ENCODE measurements around the gene PNMA8C.
"Not testable (repeated sequence)": the region's sequence is repeated elsewhere in the genome, so short reads cannot be mapped to it uniquely, and the experiment has no call there.

PNMA8C gene

GRCh38 chr19:46411088-46411924 lies 17.4 kb downstream of the PNMA8C start:
- DNase-seq (ENCODE audit: low read depth): no peak

- DNase-seq (ENCODE audit: low read depth): no peak
These were observed 18.3 kb downstream of the PNMA8C start for GRCh38 chr19:46410205-46411087.

- no peak for DNase-seq (ENCODE audit: low read depth)
These were observed 19.5 kb downstream of the PNMA8C start for GRCh38 chr19:46409191-46409590.

- no peak for DNase-seq (ENCODE audit: low read depth)
These were observed 20.1 kb downstream of the PNMA8C start for GRCh38 chr19:46408664-46409039.

- DNase-seq (ENCODE audit: low read depth): no peak
These were observed 20.7 kb downstream of the PNMA8C start for GRCh38 chr19:46407856-46408663.

- DNase-seq (ENCODE audit: low read depth): no peak
These were observed 21.8 kb downstream of the PNMA8C start for GRCh38 chr19:46406976-46407375.

- no peak for DNase-seq (ENCODE audit: low read depth)
These were observed 23.8 kb downstream of the PNMA8C start for GRCh38 chr19:46404753-46405468.

- DNase-seq (ENCODE audit: low read depth): no peak
These were observed 24.5 kb downstream of the PNMA8C start for GRCh38 chr19:46404055-46404752.

- no peak for DNase-seq (ENCODE audit: low read depth)
These were observed 26.0 kb downstream of the PNMA8C start for GRCh38 chr19:46402725-46403124.

- not testable (repeated sequence) for DNase-seq (ENCODE audit: low read depth)
These were observed 30.8 kb downstream of the PNMA8C start for GRCh38 chr19:46397801-46398479.

- no peak for DNase-seq (ENCODE audit: low read depth)
These were observed 34.3 kb downstream of the PNMA8C start for GRCh38 chr19:46394402-46394797.

- DNase-seq (ENCODE audit: low read depth): no peak
These were observed 35.0 kb downstream of the PNMA8C start for GRCh38 chr19:46393456-46394401.

GRCh38 chr19:46392837-46393236 lies 35.9 kb downstream of the PNMA8C start:
- no peak for DNase-seq (ENCODE audit: low read depth)

GRCh38 chr19:46392252-46392801 lies 36.4 kb downstream of the PNMA8C start:
- no peak for DNase-seq (ENCODE audit: low read depth)

GRCh38 chr19:46391296-46392251 lies 37.2 kb downstream of the PNMA8C start:
- no peak for DNase-seq (ENCODE audit: low read depth)

GRCh38 chr19:46390866-46391265 lies 37.9 kb downstream of the PNMA8C start:
- DNase-seq (ENCODE audit: low read depth): no peak

- DNase-seq (ENCODE audit: low read depth): no peak
These were observed 38.4 kb downstream of the PNMA8C start for GRCh38 chr19:46390121-46390858.

Data from fibroblast of the conjunctiva (primary cell).